GM20000 (cell line): Measurements from ENCODE around the gene KCNK10.

Experiments
- DNase-seq: peaks from one replicate; pipeline ENCODE4 v3.0.0; 2012; ENCODE audit warnings: low spot score
- TF ChIP-seq, protein P1 (sequence below): IDR thresholded peaks from 2 replicates; pipeline ENCODE4 v1.5.1; 2012; ENCODE audit warnings: mild to moderate bottlenecking, control low read depth; ENCODE audit errors: extremely low read depth, missing control alignments

The KCNK10 gene

DNA sequence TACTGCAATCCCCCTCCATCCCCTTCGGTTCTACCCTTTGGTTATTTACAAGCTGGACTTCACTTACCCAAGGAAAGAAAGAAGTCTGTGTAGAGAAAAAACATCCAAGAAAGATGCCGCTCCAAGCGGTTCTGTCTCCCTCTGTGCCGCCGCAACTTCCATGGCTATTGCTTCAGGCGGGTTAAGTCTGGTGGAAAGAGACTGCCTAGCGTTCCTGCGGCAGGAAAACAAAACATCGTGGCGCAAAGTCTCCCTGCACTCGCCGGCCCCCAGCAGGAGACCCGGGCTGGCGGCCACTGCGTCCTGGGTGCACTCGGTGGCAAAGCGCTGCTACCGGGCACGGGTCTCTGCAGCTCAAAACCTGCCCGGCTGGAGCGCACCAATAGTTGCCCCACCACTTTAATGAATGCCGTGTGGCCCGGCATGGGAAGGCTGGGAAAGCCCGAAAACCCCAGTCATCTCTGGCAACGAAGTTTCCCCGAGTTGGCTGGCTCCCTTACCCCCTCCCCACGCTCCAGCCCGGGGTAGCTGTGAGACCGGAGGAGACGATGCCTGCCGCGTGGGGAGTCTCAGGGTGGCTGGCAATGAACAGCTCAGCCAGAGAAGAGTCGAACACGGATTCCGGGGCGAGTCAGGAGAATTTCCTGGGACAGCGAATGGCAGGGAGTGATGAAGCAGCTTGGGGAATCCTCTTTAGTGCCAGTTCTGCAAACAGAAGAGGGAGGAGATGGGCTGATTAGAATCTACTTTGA lies 3.5 kb upstream of the KCNK10 start:
- no peak for DNase-seq
- TF ChIP-seq, protein P1, sequence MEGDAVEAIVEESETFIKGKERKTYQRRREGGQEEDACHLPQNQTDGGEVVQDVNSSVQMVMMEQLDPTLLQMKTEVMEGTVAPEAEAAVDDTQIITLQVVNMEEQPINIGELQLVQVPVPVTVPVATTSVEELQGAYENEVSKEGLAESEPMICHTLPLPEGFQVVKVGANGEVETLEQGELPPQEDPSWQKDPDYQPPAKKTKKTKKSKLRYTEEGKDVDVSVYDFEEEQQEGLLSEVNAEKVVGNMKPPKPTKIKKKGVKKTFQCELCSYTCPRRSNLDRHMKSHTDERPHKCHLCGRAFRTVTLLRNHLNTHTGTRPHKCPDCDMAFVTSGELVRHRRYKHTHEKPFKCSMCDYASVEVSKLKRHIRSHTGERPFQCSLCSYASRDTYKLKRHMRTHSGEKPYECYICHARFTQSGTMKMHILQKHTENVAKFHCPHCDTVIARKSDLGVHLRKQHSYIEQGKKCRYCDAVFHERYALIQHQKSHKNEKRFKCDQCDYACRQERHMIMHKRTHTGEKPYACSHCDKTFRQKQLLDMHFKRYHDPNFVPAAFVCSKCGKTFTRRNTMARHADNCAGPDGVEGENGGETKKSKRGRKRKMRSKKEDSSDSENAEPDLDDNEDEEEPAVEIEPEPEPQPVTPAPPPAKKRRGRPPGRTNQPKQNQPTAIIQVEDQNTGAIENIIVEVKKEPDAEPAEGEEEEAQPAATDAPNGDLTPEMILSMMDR, result no peak

DNA sequence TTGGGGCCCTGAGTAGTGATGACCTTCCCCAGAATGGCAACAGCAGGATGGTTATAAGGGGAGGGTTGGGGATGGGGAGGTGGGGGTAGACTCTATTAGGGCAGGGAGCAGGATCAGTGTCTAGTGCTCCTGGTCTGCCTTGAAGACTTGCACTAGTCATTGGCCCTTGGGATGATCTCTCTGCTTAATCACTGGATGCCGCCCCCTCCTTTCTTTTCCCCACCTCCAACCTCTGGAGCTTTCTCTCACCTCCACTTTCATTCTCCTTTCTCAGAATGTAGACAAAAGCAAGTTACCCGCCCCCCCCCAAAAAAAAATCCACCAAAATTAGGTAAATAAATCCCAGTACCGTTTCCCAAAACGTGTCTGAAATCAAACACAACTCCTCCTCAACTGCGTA lies 2.8 kb upstream of the KCNK10 start:
- TF ChIP-seq, protein P1, result no peak
- no peak for DNase-seq

DNA sequence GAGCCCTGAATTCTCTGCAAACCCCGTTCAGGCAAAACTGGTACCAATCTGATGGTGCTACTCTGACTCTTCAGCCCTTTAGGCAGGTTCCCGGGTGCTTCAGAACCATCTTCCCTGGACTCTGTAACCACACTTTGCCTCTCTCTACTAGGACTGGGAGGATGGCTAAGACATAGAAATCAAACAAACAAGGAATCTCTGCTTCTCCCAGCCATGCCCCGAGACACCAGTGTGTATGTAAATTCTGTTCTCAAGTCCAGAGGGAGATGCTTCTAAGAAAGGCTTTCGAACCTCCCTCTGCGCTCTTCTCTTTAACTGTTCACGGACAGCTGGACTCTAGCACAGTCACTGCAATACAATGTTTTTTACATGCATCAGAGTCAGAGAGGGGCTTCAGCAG lies 1.9 kb upstream of the KCNK10 start:
- TF ChIP-seq, protein P1, result no peak
- DNase-seq, result no peak

DNA sequence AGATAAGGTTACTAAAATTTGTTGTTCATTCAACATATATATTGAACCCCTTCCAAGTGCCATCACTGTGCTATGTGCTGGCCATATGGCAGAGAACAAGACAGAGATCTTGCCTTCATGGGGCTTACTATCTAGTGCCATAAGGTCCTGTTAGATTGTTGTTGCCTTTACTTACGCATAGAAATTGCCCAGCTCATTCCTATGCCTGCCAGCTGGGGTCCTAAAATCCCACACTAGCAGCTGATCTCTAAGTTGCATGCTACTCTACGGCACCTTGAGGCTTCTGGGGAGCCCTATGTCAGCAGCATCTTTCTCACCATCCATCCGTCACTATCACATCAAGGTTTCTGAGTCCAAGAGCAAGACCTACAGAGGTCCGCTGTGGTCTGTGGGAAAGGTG lies 1.4 kb upstream of the KCNK10 start:
- TF ChIP-seq, protein P1, result no peak
- DNase-seq, result no peak

DNA sequence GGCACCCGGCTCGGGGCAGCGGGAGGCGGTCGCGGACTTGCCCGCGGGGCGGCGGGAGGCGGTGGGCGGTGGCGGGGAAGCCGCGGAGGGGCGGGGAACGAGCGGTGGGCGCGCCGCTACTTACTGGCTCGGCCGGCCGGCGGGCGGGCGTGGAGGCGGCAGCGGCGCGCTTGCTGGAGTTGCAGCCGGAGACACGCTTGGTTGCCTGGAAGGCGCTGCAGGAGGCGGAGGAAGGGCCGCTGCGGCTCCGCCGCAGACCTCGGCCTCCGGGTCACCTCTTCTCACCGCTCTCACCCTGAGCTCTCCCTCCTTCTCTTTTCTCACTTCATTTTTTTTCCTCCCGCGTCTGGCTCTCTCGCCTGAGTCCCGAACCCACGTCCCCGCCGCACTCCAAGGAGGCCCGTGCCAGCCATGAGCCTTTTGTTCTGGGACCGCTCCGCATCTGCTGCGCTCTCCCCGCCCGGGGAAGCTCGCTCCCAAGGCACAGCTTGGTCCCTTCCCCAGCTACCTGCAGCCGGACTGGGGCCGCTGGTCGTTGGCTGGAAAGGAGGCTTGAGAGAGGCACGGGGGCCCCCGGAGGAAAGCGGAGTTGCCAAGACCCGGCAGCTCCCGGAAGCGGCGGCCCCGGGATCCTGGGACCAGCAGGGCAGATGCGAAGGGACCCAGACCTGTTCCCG lies 592 bp upstream of the KCNK10 start:
- peak; percentile 87 for DNase-seq
- TF ChIP-seq, protein P1, result no peak

DNA sequence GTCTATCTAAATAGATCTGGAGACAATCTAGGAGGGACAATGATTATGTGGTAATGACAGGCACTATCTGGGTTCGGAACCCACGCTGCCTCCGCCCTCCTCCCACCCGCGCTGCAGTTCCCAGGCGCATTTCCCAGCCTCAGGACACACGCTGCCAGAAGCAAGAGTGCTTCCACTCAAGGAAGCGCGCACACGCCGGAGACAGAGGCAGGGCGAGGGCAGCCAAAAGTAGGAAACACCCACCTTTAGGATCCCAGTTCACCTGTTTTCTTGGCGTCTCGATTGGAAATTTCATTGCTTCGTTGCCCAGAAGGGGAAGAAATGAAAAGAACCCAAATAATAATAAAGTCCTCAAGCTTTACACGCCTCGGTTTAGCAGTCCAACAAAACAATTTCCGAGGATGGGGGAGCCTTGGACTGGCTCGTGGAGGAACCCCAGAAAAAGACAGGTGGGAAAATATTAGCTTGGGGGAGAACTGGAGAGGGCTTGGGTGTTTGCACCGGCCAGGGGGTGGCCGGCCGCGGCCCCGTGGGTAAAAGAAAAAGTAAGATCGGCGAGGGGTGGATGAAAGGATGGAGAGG lies 474 bp downstream of the KCNK10 start:
- TF ChIP-seq, protein P1, result no peak

More for the DNA sequence above, 474 bp downstream of the KCNK10 start:
- DNase-seq, result no peak
